Measurements from ENCODE around the gene SEZ6L.

Gene SEZ6L

GRCh38 chr22:26185190-26185589 lies 15.9 kb downstream of the SEZ6L start:
- no peak for DNase-seq

- no peak for DNase-seq
These were observed 19.1 kb downstream of the SEZ6L start for GRCh38 chr22:26188341-26188740.

- no peak for DNase-seq
These were observed 25.1 kb downstream of the SEZ6L start for GRCh38 chr22:26194313-26194712.

- DNase-seq: no peak
These were observed 25.6 kb downstream of the SEZ6L start for GRCh38 chr22:26194877-26195276.

GRCh38 chr22:26196657-26197056 lies 27.4 kb downstream of the SEZ6L start:
- DNase-seq: no peak

- no peak for DNase-seq
These were observed 28.2 kb downstream of the SEZ6L start for GRCh38 chr22:26197425-26197824.

- no peak for DNase-seq
These were observed 30.4 kb downstream of the SEZ6L start for GRCh38 chr22:26199665-26200064.

- DNase-seq: no peak
These were observed 33.1 kb downstream of the SEZ6L start for GRCh38 chr22:26202280-26202924.

GRCh38 chr22:26205494-26205893 lies 36.2 kb downstream of the SEZ6L start:
- no peak for DNase-seq

GRCh38 chr22:26210334-26210733 lies 41.1 kb downstream of the SEZ6L start:
- DNase-seq: no peak

GRCh38 chr22:26213826-26214225 lies 44.6 kb downstream of the SEZ6L start:
- DNase-seq: no peak

GRCh38 chr22:26214466-26214865 lies 45.2 kb downstream of the SEZ6L start:
- DNase-seq: no peak

- no peak for DNase-seq
These were observed 46.5 kb downstream of the SEZ6L start for GRCh38 chr22:26215736-26216135.

GRCh38 chr22:26225207-26225606 lies 55.9 kb downstream of the SEZ6L start:
- no peak for DNase-seq

GRCh38 chr22:26226538-26227297 lies 57.5 kb downstream of the SEZ6L start:
- no peak for DNase-seq

GRCh38 chr22:26229910-26230309 lies 60.6 kb downstream of the SEZ6L start:
- DNase-seq: no peak

GRCh38 chr22:26234296-26234695 lies 65.0 kb downstream of the SEZ6L start:
- DNase-seq: no peak

- DNase-seq: no peak
These were observed 66.7 kb downstream of the SEZ6L start for GRCh38 chr22:26235792-26236487.

GRCh38 chr22:26236991-26237390 lies 67.7 kb downstream of the SEZ6L start:
- DNase-seq: no peak

GRCh38 chr22:26238596-26238995 lies 69.3 kb downstream of the SEZ6L start:
- DNase-seq: no peak

- DNase-seq: no peak
These were observed 70.3 kb downstream of the SEZ6L start for GRCh38 chr22:26239581-26239980.

GRCh38 chr22:26241361-26241760 lies 72.1 kb downstream of the SEZ6L start:
- DNase-seq: no peak

GRCh38 chr22:26245001-26245400 lies 75.7 kb downstream of the SEZ6L start:
- DNase-seq: no peak

- DNase-seq: no peak
These were observed 77.3 kb downstream of the SEZ6L start for GRCh38 chr22:26246552-26246951.

Data from T1000 (cell line).